Prostate gland (tissue), 2 donors: ENCODE data around the gene SPANXN4. TPM values are rescaled to one million over a fixed set of nuclear protein-coding genes. Genes with fewer than 3 reads are reported as not detected.

Source experiments
- DNase-seq: peaks from one replicate; pipeline ENCODE4 v3.0.0-alpha.2; 2019; ENCODE audit warnings: low spot score
- H3K27ac ChIP-seq, 2 donors: fragments of 200-600 bp; sonication (generic); 2 replicates each; pipeline ENCODE4 v1.5.1; 2017 to 2019
- H3K27me3 ChIP-seq: fragments of 200-600 bp; sonication (generic); replicated peaks from 2 replicates; pipeline ENCODE4 v1.5.1; 2019; ENCODE audit not compliant: insufficient read depth
- H3K36me3 ChIP-seq, 2 donors: fragments of 200-600 bp; sonication (generic); 1 replicate in 1 of 2; 2 replicates in 1 of 2; pipeline versions ENCODE4 v1.5.1 to v1.8.1; 2017 to 2019
- H3K4me1 ChIP-seq: fragments of 200-600 bp; sonication (generic); replicated peaks from 2 replicates; pipeline ENCODE4 v1.5.1; 2019
- H3K4me3 ChIP-seq, 2 donors: fragments of 200-600 bp; sonication (generic); 2 replicates each; pipeline ENCODE4 v1.5.1; 2017 to 2019
- H3K9me3 ChIP-seq: fragments of 200-600 bp; sonication (generic); 2 replicates; pipeline ENCODE4 v1.5.1; 2017
- POLR2A ChIP-seq: fragments of 450-650 bp; IDR thresholded peaks from one replicate; pipeline ENCODE4 v1.6.1; 2016; ENCODE audit warnings: antibody characterized with exemption, mild to moderate bottlenecking
- POLR2AphosphoS5 ChIP-seq: sonication (generic); formaldehyde crosslinking; IDR thresholded peaks from one replicate; pipeline ENCODE4 v1.6.1; 2017; ENCODE audit warnings: antibody characterized with exemption
- WGBS: methylation state at CpG from one replicate; pipeline ENCODE4 v1.1.5; 2018; 5-methylcytosine and 5-hydroxymethylcytosine counted together
- intact Hi-C: fragments of 100-400 bp; cut with DNase I; formaldehyde crosslinking; loops from one replicate; pipeline ENCODE4 v1.14.2; 2022
- total RNA-seq, 2 donors: library from RNA; depleted of rRNA; stranded (reverse); fragments of >200 nt; gene quantifications; one replicate each; pipeline ENCODE4 v1.1.0, GENCODE V29; 2016
- TF ChIP-seq, protein P1 (sequence below), 4 experiments: fragments of 200-600 bp in 2 of 4; fragments of 450-650 bp in 2 of 4; sonication (generic) in 2 of 4; IDR thresholded peaks; 1 replicate in 3 of 4; 2 replicates in 1 of 4; pipeline ENCODE4 v1.5.1; 2016 to 2019; ENCODE audit warnings: antibody characterized with exemption in 4 of 4, mild to moderate bottlenecking in 2 of 4, moderate library complexity in 2 of 4

SPANXN4 gene
- total RNA-seq, 2 donors from 2014 or later: not detected

DNA sequence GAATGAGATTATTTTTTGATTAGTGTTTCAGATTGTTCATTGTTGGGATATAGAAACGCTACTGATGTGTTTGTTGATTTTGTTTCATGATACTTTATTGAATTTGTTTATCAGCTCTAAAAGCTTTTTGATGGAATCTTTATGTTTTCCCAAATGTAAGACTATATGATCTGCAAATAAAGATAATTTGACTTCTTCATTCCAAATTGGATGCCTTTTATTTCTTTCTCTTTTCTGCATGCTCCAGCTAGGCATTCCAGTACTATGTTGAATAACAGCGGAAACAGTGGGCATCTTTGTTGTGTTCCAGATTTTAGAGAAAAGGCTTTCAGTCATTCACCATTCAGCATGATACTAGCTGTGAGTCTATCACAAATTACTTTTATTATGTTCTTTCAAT, 21.8 kb downstream of the SPANXN4 start:
- H3K4me1 ChIP-seq: no peaks in the 10 kb centered on the region
- no peak overlapping the region for H3K27ac ChIP-seq
- WGBS: 14% methylated on average over 2 of the region's 2 CpGs
- intact Hi-C loops: no loop called here
- H3K4me3 ChIP-seq: no peak overlapping the region
- TF ChIP-seq POLR2AphosphoS5: no peak
- TF ChIP-seq, protein P1, sequence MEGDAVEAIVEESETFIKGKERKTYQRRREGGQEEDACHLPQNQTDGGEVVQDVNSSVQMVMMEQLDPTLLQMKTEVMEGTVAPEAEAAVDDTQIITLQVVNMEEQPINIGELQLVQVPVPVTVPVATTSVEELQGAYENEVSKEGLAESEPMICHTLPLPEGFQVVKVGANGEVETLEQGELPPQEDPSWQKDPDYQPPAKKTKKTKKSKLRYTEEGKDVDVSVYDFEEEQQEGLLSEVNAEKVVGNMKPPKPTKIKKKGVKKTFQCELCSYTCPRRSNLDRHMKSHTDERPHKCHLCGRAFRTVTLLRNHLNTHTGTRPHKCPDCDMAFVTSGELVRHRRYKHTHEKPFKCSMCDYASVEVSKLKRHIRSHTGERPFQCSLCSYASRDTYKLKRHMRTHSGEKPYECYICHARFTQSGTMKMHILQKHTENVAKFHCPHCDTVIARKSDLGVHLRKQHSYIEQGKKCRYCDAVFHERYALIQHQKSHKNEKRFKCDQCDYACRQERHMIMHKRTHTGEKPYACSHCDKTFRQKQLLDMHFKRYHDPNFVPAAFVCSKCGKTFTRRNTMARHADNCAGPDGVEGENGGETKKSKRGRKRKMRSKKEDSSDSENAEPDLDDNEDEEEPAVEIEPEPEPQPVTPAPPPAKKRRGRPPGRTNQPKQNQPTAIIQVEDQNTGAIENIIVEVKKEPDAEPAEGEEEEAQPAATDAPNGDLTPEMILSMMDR (IDR thresholded peaks at IDR 0.05): no peak
- no peak for TF ChIP-seq POLR2A
- DNase-seq: no peak
- H3K9me3 ChIP-seq: no peaks in the 10 kb centered on the region
- H3K27me3 ChIP-seq: no peaks in the 10 kb centered on the region
- no peaks in the 10 kb centered on the region for H3K36me3 ChIP-seq

- no peaks in the 10 kb centered on the region for H3K4me1 ChIP-seq
- no peaks in the 10 kb centered on the region for H3K27me3 ChIP-seq
- no peaks in the 10 kb centered on the region for H3K36me3 ChIP-seq
- WGBS: 29% methylated on average over 4 of the region's 4 CpGs
- no peak for DNase-seq
- intact Hi-C loops: no loop called here
- TF ChIP-seq POLR2AphosphoS5 (no peak), POLR2A (no peak)
- H3K4me3 ChIP-seq: no peak overlapping the region
- H3K9me3 ChIP-seq: no peaks in the 10 kb centered on the region
- H3K27ac ChIP-seq: no peak overlapping the region
Observed at GRCh38 chrX:143058120-143058519, 32.4 kb downstream of the SPANXN4 start.

DNA sequence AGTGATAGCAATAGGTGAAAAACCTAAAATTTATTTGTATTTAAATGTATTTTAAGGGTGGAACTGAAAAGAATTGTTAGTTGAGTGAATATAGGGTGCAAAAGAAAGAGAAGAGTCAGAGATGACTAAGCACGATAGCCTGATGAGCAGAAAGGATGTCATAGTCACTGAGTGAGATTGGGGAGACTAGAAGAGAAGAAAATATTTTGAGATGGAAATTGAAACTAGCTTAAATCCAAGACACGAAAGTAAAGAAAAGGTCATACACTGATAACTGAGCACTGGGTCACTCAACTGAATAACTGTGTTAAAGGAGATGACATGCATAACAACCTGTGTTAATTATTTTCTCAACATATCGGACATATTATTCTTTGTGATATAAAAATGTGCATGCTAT, 55.5 kb downstream of the SPANXN4 start:
- no peaks in the 10 kb centered on the region for H3K4me1 ChIP-seq
- no peaks in the 10 kb centered on the region for H3K36me3 ChIP-seq
- no peak overlapping the region for H3K27ac ChIP-seq
- no peak for DNase-seq
- intact Hi-C loops: no loop called here
- TF ChIP-seq POLR2A (no peak), POLR2AphosphoS5 (no peak)
- TF ChIP-seq, protein P1 (IDR thresholded peaks at IDR 0.05): no peak
- H3K27me3 ChIP-seq: no peaks in the 10 kb centered on the region
- whole genome bisulfite sequencing: 94% methylated on average over 3 of the region's 3 CpGs
- no peaks in the 10 kb centered on the region for H3K9me3 ChIP-seq
- no peak overlapping the region for H3K4me3 ChIP-seq

DNA sequence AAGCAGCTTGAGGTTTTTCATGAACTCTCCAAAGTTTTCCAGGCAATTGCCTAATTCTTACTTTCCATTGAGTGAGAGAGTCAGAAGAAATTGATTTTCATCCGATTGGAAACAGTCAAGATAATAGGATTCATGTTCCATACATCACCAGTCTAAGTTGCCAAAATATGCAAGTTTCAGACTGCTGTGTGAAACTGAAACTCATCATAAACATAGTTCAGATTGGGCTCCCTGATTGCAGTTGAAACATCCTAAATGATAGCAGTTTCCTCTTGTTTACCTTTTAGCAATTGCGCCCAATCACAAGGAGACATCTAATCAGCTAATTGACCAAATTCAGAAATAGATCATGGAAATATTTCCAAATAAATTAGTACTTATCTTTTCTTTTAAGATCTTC, 56.8 kb downstream of the SPANXN4 start:
- Histone ChIP-seq H3K4me3 (no peak overlapping the region), H3K36me3 (no peaks in the 10 kb centered on the region), H3K27ac (no peak overlapping the region), H3K27me3 (no peaks in the 10 kb centered on the region), H3K9me3 (no peaks in the 10 kb centered on the region), H3K4me1 (no peaks in the 10 kb centered on the region)
- 100% methylated on average over 2 of the region's 2 CpGs for WGBS
- intact Hi-C loops: no loop called here
- TF ChIP-seq POLR2A: no peak
- no peak for TF ChIP-seq POLR2AphosphoS5
- TF ChIP-seq, protein P1 (IDR thresholded peaks at IDR 0.05): no peak
- no peak for DNase-seq
